Measurements from ENCODE around the gene SRXN1. TPM values are rescaled to one million over a fixed set of nuclear protein-coding genes. Genes with fewer than 3 reads are reported as not detected.

The SRXN1 gene
- total RNA-seq, 2 experiments from 2014 or later, result 8.9 to 9.3 TPM

GRCh38 chr20:672963-673602, 20.1 kb upstream of the SRXN1 start:
- DNase-seq (no peak), ATAC-seq (no peak)
- no peaks in the 10 kb centered on the region for H3K36me3 Mint-ChIP-seq (ENCODE audit: low read depth)
- ChIA-PET POLR2A (no interaction called here), CTCF (interaction anchor here (0.7 kb wide), 2 partner anchors 8 to 11 kb away, joined by 3 read pairs; no protein-coding TSS in a partner anchor)
- H3K4me1 Mint-ChIP-seq (ENCODE audit: low read depth), result peaks cover 11% of the 10 kb centered on the region
- no peaks in the 10 kb centered on the region for H3K9me3 Mint-ChIP-seq (ENCODE audit: insufficient read depth)
- H3K27me3 Mint-ChIP-seq (ENCODE audit: low read depth), result peaks cover 54% of the 10 kb centered on the region
- no peak overlapping the region for H3K27ac Mint-ChIP-seq
- no peak overlapping the region for H3K4me3 Mint-ChIP-seq

GRCh38 chr20:671252-672030, 18.4 kb upstream of the SRXN1 start:
- no peak for DNase-seq
- no peak overlapping the region for H3K27ac Mint-ChIP-seq
- no peak for ATAC-seq
- ChIA-PET POLR2A (interaction anchor here (0.7 kb wide), 1 partner anchor 53 kb away, joined by 3 read pairs; no protein-coding TSS in a partner anchor), CTCF (no interaction called here)
- H3K27me3 Mint-ChIP-seq (ENCODE audit: low read depth), result peaks cover 53% of the 10 kb centered on the region
- H3K36me3 Mint-ChIP-seq (ENCODE audit: low read depth), result no peaks in the 10 kb centered on the region
- H3K4me1 Mint-ChIP-seq (ENCODE audit: low read depth), result peaks cover 11% of the 10 kb centered on the region
- no peaks in the 10 kb centered on the region for H3K9me3 Mint-ChIP-seq (ENCODE audit: insufficient read depth)
- no peak overlapping the region for H3K4me3 Mint-ChIP-seq

DNA sequence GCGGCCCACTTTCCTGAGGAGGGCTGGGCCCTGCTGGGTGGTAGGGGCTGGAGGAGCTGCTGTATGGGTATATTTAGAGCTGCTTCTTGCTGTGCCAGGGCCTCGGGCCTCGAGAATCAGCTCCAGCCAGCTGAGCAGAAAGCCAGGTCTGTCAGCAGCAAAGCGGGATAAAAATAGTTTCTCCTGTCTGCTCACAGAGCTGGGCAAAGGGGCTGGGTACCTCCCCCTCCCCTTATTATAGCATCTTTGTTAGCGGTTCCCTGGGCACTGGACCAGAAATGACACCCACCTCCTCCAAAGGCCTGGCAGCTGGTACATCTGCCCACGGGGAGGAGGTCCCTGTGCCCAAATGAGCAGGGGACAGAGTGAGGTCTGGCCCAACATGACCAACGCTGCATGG, 16.6 kb upstream of the SRXN1 start:
- no peak for DNase-seq
- Mint-ChIP-seq H3K36me3 (ENCODE audit: low read depth) (no peaks in the 10 kb centered on the region), H3K27ac (no peak overlapping the region), H3K4me3 (no peak overlapping the region), H3K4me1 (ENCODE audit: low read depth) (peaks cover 10% of the 10 kb centered on the region), H3K27me3 (ENCODE audit: low read depth) (peaks cover 51% of the 10 kb centered on the region), H3K9me3 (ENCODE audit: insufficient read depth) (no peaks in the 10 kb centered on the region)
- CTCF ChIA-PET, result interaction anchor here (0.8 to 1.5 kb wide), 2 partner anchors 22 to 24 kb away, joined by 3 to 4 read pairs; no protein-coding TSS in a partner anchor
- ATAC-seq, result no peak
- POLR2A ChIA-PET, result no interaction called here

DNA sequence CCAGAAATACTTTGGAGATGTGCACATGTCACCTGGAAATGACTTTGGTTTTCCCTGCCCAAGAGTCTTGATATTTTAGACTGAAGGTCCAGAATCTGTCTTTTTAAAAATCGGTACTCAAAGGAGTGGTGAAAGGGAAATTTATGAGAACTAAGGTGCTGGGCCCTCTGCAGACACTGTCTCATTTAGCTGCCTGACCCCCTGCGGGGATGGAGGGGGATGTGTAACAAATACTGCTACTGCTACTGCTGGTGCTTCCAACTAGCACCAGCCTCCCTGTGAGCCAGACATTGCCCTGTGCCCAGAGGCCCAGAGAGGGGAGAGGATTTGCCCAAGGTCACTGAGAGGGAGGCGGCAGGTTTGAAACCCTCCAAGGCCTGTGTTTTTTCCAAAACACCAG, 15.6 kb upstream of the SRXN1 start:
- Mint-ChIP-seq H3K36me3 (ENCODE audit: low read depth) (peaks cover 1% of the 10 kb centered on the region), H3K4me1 (ENCODE audit: low read depth) (peaks cover 11% of the 10 kb centered on the region), H3K9me3 (ENCODE audit: insufficient read depth) (no peaks in the 10 kb centered on the region), H3K4me3 (no peak overlapping the region), H3K27me3 (ENCODE audit: low read depth) (peaks cover 48% of the 10 kb centered on the region), H3K27ac (no peak overlapping the region)
- DNase-seq, result no peak
- ChIA-PET CTCF (interaction anchor here (1.5 to 2.8 kb wide), 3 partner anchors 11 to 23 kb away, joined by 4 to 14 read pairs (median 12); no protein-coding TSS in a partner anchor), POLR2A (interaction anchor here (0.5 kb wide), 1 partner anchor 319 kb away, joined by 3 read pairs; no protein-coding TSS in a partner anchor)
- ATAC-seq, result no peak

GRCh38 chr20:668050-668449, 15.1 kb upstream of the SRXN1 start:
- Mint-ChIP-seq H3K27ac (no peak overlapping the region), H3K4me1 (ENCODE audit: low read depth) (peaks cover 14% of the 10 kb centered on the region), H3K4me3 (no peak overlapping the region), H3K36me3 (ENCODE audit: low read depth) (peaks cover 1% of the 10 kb centered on the region), H3K9me3 (ENCODE audit: insufficient read depth) (no peaks in the 10 kb centered on the region), H3K27me3 (ENCODE audit: low read depth) (peaks cover 50% of the 10 kb centered on the region)
- POLR2A ChIA-PET, result interaction anchor here (0.5 kb wide), 1 partner anchor 320 kb away, joined by 3 read pairs; no protein-coding TSS in a partner anchor
- no peak for DNase-seq
- CTCF ChIA-PET, result interaction anchor here (0.9 to 2.8 kb wide), 8 partner anchors 11 to 313 kb away, joined by 3 to 14 read pairs (median 4); no protein-coding TSS in a partner anchor
- ATAC-seq, result no peak

- ATAC-seq (peak; percentile 70), DNase-seq (peak; percentile 75)
- Mint-ChIP-seq H3K27me3 (ENCODE audit: low read depth) (peaks cover 50% of the 10 kb centered on the region), H3K36me3 (ENCODE audit: low read depth) (peaks cover 1% of the 10 kb centered on the region), H3K9me3 (ENCODE audit: insufficient read depth) (no peaks in the 10 kb centered on the region), H3K4me1 (ENCODE audit: low read depth) (peaks cover 18% of the 10 kb centered on the region), H3K27ac (no peak overlapping the region), H3K4me3 (no peak overlapping the region)
- ChIA-PET CTCF (interaction anchor here (0.7 to 2.8 kb wide), 17 partner anchors 8 to 316 kb away, joined by 3 to 14 read pairs (median 3); partner anchors contain the start of gene SCRT2), POLR2A (no interaction called here)
Measured at GRCh38 chr20:667351-668034, 14.5 kb upstream of the SRXN1 start.

GRCh38 chr20:666877-667276, 13.9 kb upstream of the SRXN1 start:
- no peaks in the 10 kb centered on the region for H3K9me3 Mint-ChIP-seq (ENCODE audit: insufficient read depth)
- no peak overlapping the region for H3K4me3 Mint-ChIP-seq
- peaks cover 15% of the 10 kb centered on the region for H3K4me1 Mint-ChIP-seq (ENCODE audit: low read depth)
- H3K36me3 Mint-ChIP-seq (ENCODE audit: low read depth), result peaks cover 1% of the 10 kb centered on the region
- peaks cover 48% of the 10 kb centered on the region for H3K27me3 Mint-ChIP-seq (ENCODE audit: low read depth)
- ChIA-PET POLR2A (no interaction called here), CTCF (interaction anchor here (0.7 to 2.8 kb wide), 17 partner anchors 9 to 316 kb away, joined by 3 to 14 read pairs (median 3); partner anchors contain the start of gene SCRT2)
- DNase-seq (no peak), ATAC-seq (no peak)
- H3K27ac Mint-ChIP-seq, result no peak overlapping the region

GRCh38 chr20:665276-665675, 12.3 kb upstream of the SRXN1 start:
- Mint-ChIP-seq H3K4me1 (ENCODE audit: low read depth) (peaks cover 8% of the 10 kb centered on the region), H3K27ac (no peak overlapping the region), H3K27me3 (ENCODE audit: low read depth) (peaks cover 53% of the 10 kb centered on the region), H3K36me3 (ENCODE audit: low read depth) (peaks cover 1% of the 10 kb centered on the region), H3K4me3 (no peak overlapping the region), H3K9me3 (ENCODE audit: insufficient read depth) (no peaks in the 10 kb centered on the region)
- ChIA-PET POLR2A (no interaction called here), CTCF (interaction anchor here (1.4 to 1.6 kb wide), 2 partner anchors 20 to 310 kb away, joined by 4 read pairs; no protein-coding TSS in a partner anchor)
- ATAC-seq (no peak), DNase-seq (no peak)

- Mint-ChIP-seq H3K36me3 (ENCODE audit: low read depth) (peaks cover 1% of the 10 kb centered on the region), H3K4me3 (no peak overlapping the region), H3K27ac (no peak overlapping the region), H3K27me3 (ENCODE audit: low read depth) (peaks cover 57% of the 10 kb centered on the region), H3K9me3 (ENCODE audit: insufficient read depth) (no peaks in the 10 kb centered on the region), H3K4me1 (ENCODE audit: low read depth) (peaks cover 8% of the 10 kb centered on the region)
- CTCF ChIA-PET, result interaction anchor here (0.6 to 1.6 kb wide), 3 partner anchors 9 to 309 kb away, joined by 3 to 4 read pairs (median 4); no protein-coding TSS in a partner anchor
- no peak for ATAC-seq
- DNase-seq, result no peak
- POLR2A ChIA-PET, result no interaction called here
Measured at GRCh38 chr20:664576-664975, 11.6 kb upstream of the SRXN1 start.

GRCh38 chr20:664151-664550, 11.2 kb upstream of the SRXN1 start:
- H3K27me3 Mint-ChIP-seq (ENCODE audit: low read depth), result peaks cover 60% of the 10 kb centered on the region
- peaks cover 8% of the 10 kb centered on the region for H3K4me1 Mint-ChIP-seq (ENCODE audit: low read depth)
- ChIA-PET CTCF (interaction anchor here (1.4 to 1.6 kb wide), 2 partner anchors 18 to 309 kb away, joined by 4 read pairs; no protein-coding TSS in a partner anchor), POLR2A (no interaction called here)
- DNase-seq, result no peak
- H3K4me3 Mint-ChIP-seq, result no peak overlapping the region
- no peak for ATAC-seq
- no peak overlapping the region for H3K27ac Mint-ChIP-seq
- H3K36me3 Mint-ChIP-seq (ENCODE audit: low read depth), result peaks cover 1% of the 10 kb centered on the region
- H3K9me3 Mint-ChIP-seq (ENCODE audit: insufficient read depth), result no peaks in the 10 kb centered on the region

DNA sequence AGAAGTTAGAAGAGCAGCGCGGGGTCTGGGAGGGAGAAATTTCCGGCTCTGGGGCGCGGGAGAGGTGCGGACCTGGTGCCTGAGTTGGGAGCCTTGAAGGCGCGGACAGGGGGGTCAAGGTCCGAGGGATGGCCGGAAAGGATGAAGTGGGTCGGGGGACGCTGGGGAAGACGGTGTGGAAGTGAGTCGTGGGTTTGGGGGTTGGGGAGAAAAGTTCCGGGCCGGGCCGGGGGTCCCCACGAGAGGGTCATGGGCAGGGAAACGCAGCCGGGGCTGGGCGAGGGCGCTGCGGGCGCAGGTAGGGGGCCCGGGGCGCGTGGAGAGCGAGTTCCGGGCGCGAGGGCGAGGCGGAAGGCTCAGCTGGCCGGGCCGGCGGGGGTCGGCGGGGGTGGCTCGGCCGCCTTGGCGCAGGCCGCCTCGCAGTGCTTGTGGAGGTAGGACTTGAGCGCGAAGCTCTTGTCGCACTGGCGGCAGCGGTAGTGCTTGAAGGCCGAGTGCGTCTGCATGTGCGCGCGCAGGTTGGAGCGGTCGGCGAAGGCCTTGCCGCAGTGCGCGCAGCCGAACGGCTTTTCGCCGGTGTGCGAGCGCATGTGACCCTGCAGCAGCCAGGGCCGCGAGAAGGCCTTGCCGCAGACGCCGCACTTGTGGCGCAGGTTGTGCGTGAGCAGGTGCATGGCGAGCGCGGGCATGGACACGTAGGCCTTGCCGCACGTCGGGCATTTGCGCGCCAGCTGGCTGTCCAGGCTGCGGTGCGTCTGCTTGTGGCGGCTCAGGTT, 10.5 kb upstream of the SRXN1 start:
- ATAC-seq, result peak; percentile 47
- H3K27ac Mint-ChIP-seq, result peak overlapping the region; percentile 66
- POLR2A ChIA-PET, result interaction anchor here (0.5 kb wide), 1 partner anchor 637 kb away, joined by 3 read pairs; no protein-coding TSS in a partner anchor
- H3K27me3 Mint-ChIP-seq (ENCODE audit: low read depth), result peaks cover 65% of the 10 kb centered on the region
- H3K4me3 Mint-ChIP-seq, result no peak overlapping the region
- peaks cover 1% of the 10 kb centered on the region for H3K36me3 Mint-ChIP-seq (ENCODE audit: low read depth)
- no peak for DNase-seq
- CTCF ChIA-PET, result interaction anchor here (1.4 to 1.6 kb wide), 2 partner anchors 18 to 308 kb away, joined by 4 read pairs; no protein-coding TSS in a partner anchor
- peaks cover 8% of the 10 kb centered on the region for H3K4me1 Mint-ChIP-seq (ENCODE audit: low read depth)
- H3K9me3 Mint-ChIP-seq (ENCODE audit: insufficient read depth), result no peaks in the 10 kb centered on the region

All from activated CD8-positive, alpha-beta T cell treated with anti-CD3 and anti-CD28 coated beads, Interleukin-2, amount 10 ng/mL, durations not matched to agents 7 days and 5 days (primary cell).